Activated CD4-positive, CD25-positive, alpha-beta regulatory T cell treated with anti-CD3 and anti-CD28 coated beads, Interleukin-2, amount 50 U/mL, for 16 hours (primary cell): Measurements from ENCODE around the gene KLK11.
"Not testable (repeated sequence)": the region's sequence is repeated elsewhere in the genome, so short reads cannot be mapped to it uniquely, and the experiment has no call there.

Experiments used
- DNase-seq: peaks from one replicate; pipeline ENCODE4 v3.0.0-alpha.2; 2020; ENCODE audit warnings: low read depth, low spot score

Gene KLK11

GRCh38 chr19:51003316-51003715, 23.1 kb downstream of the KLK11 start:
- no peak for DNase-seq

GRCh38 chr19:51002542-51003311, 23.7 kb downstream of the KLK11 start:
- no peak for DNase-seq

GRCh38 chr19:51002089-51002532, 24.3 kb downstream of the KLK11 start:
- DNase-seq = no peak

- DNase-seq = no peak
Measured at GRCh38 chr19:51001515-51001914, 24.9 kb downstream of the KLK11 start, which contains the start of gene KLK8. KLK8 (minus strand) TSS chr19:51001604; CDS start chr19:51001167, 437 bp downstream.

GRCh38 chr19:51000981-51001380, 25.4 kb downstream of the KLK11 start:
- DNase-seq = no peak

GRCh38 chr19:51000426-51000825, 26.0 kb downstream of the KLK11 start:
- no peak for DNase-seq

GRCh38 chr19:50998686-50999085, 27.7 kb downstream of the KLK11 start:
- no peak for DNase-seq

GRCh38 chr19:50998061-50998460, 28.4 kb downstream of the KLK11 start:
- DNase-seq = no peak

- no peak for DNase-seq
Measured at GRCh38 chr19:50994129-50994528, 32.3 kb downstream of the KLK11 start.

GRCh38 chr19:50992666-50993035, 33.8 kb downstream of the KLK11 start:
- DNase-seq = no peak

- DNase-seq = not testable (repeated sequence)
Measured at GRCh38 chr19:50984416-50984815, 42.0 kb downstream of the KLK11 start.

- DNase-seq = no peak
Measured at GRCh38 chr19:50983625-50984292, 42.7 kb downstream of the KLK11 start, which contains the start of gene KLK7. KLK7 (minus strand) TSS chr19:50983917; CDS start chr19:50982399, 1,518 bp downstream.

- DNase-seq = no peak
Measured at GRCh38 chr19:50982186-50982585, 44.2 kb downstream of the KLK11 start.

GRCh38 chr19:50981587-50982146, 44.7 kb downstream of the KLK11 start:
- DNase-seq = no peak

- no peak for DNase-seq
Measured at GRCh38 chr19:50980208-50980607, 46.2 kb downstream of the KLK11 start.

- DNase-seq = no peak
Measured at GRCh38 chr19:50979758-50980157, 46.7 kb downstream of the KLK11 start.

- DNase-seq = no peak
Measured at GRCh38 chr19:50978772-50979390, 47.5 kb downstream of the KLK11 start.

- no peak for DNase-seq
Measured at GRCh38 chr19:50977626-50978025, 48.8 kb downstream of the KLK11 start.

- no peak for DNase-seq
Measured at GRCh38 chr19:50975766-50976165, 50.6 kb downstream of the KLK11 start.

- no peak for DNase-seq
Measured at GRCh38 chr19:50974702-50975556, 51.5 kb downstream of the KLK11 start.

GRCh38 chr19:50972795-50973376, 53.5 kb downstream of the KLK11 start:
- no peak for DNase-seq
